H1 (cell line): Measurements from ENCODE around the gene PLEKHH2. TPM values are rescaled to one million over a fixed set of nuclear protein-coding genes. Genes with fewer than 3 reads are reported as not detected.

ENCODE experiments used
- CTCF ChIA-PET: fragments of 300-600 bp; sonication (Branson Sonifier 250); formaldehyde crosslinking; loops from one replicate; lab custom pipeline; 2021; ENCODE audit not compliant: partially characterized antibody; lab: Charles Lee
- POLR2A ChIA-PET: fragments of 300-600 bp; sonication (Branson Sonifier 250); formaldehyde crosslinking; loops from one replicate; lab custom pipeline; 2021; ENCODE audit warnings: inconsistent platforms; ENCODE audit not compliant: partially characterized antibody; lab: Charles Lee
- DNase-seq, 2 experiments: peaks; one replicate each; pipeline versions ENCODE4 v3.0.0 to v3.0.0-alpha.2; 2010 to 2022; ENCODE audit warnings: low spot score in 2 of 2, low read depth in 1 of 2, mixed read lengths in 1 of 2
- FAIRE-seq: peaks from 2 replicates; lab custom pipeline; 2011; peaks lifted over from hg19 to GRCh38; lab: Jason Lieb, UNC
- H2AFZ ChIP-seq: 2 replicates; pipeline ENCODE4 v1.8.1; 2012; ENCODE audit warnings: low read length, inconsistent platforms
- H2AK5ac ChIP-seq: 2 replicates; pipeline ENCODE4 v1.6.1; 2013; ENCODE audit warnings: low read depth, low read length
- H2BK120ac ChIP-seq: replicated peaks from 2 replicates; pipeline ENCODE3; 2013; ENCODE audit warnings: low read depth, low read length, inconsistent platforms
- H2BK12ac ChIP-seq: 2 replicates; pipeline ENCODE4 v1.6.1; 2013; ENCODE audit warnings: low read depth, low read length
- H2BK15ac ChIP-seq: 2 replicates; pipeline ENCODE4 v1.6.1; 2013; ENCODE audit warnings: low read length
- H2BK20ac ChIP-seq: 2 replicates; pipeline ENCODE4 v1.6.1; 2013; ENCODE audit warnings: low read length
- H2BK5ac ChIP-seq: 2 replicates; pipeline ENCODE4 v1.6.1; 2013; ENCODE audit warnings: low read depth, low read length
- H3K14ac ChIP-seq: 2 replicates; pipeline ENCODE4 v1.6.1; 2013; ENCODE audit warnings: inconsistent platforms; ENCODE audit not compliant: insufficient read length
- H3K18ac ChIP-seq: 2 replicates; pipeline ENCODE4 v1.6.1; 2013; ENCODE audit warnings: low read length; ENCODE audit errors: extremely low read depth
- H3K23ac ChIP-seq: 2 replicates; pipeline ENCODE4 v1.6.1; 2013; ENCODE audit warnings: inconsistent platforms; ENCODE audit not compliant: insufficient read length
- H3K23me2 ChIP-seq: 2 replicates; pipeline ENCODE4 v1.6.1; 2013; ENCODE audit warnings: low read depth, low read length
- H3K27ac ChIP-seq: 2 replicates; pipeline ENCODE4 v1.6.1; 2011; ENCODE audit warnings: low read depth, low read length, inconsistent platforms
- H3K27me3 ChIP-seq, 4 experiments: replicated peaks in 1 of 4; 1 replicate in 1 of 4; 2 replicates in 3 of 4; pipeline versions ENCODE4 v1.6.1 to v1.8.1; 2011 to 2013; ENCODE audit warnings: low read length in 3 of 4, mild to moderate bottlenecking in 3 of 4, inconsistent platforms in 2 of 4, mixed read lengths in 2 of 4, moderate library complexity in 1 of 4; ENCODE audit not compliant: control insufficient read depth in 3 of 4, insufficient read depth in 3 of 4; ENCODE audit errors: extremely low read depth in 1 of 4
- H3K36me3 ChIP-seq, 4 experiments: 2 replicates each; pipeline versions ENCODE4 v1.6.1 to v1.8.1; 2011 to 2013; ENCODE audit warnings: mild to moderate bottlenecking in 4 of 4, low read length in 3 of 4, moderate library complexity in 2 of 4, control low read depth in 1 of 4, inconsistent platforms in 1 of 4; ENCODE audit not compliant: insufficient read depth in 4 of 4, control insufficient read depth in 2 of 4
- H3K4ac ChIP-seq: replicated peaks from 2 replicates; pipeline ENCODE3; 2013; ENCODE audit warnings: low read length, low read depth, mixed read lengths, inconsistent platforms; ENCODE audit not compliant: insufficient read length
- H3K4me1 ChIP-seq, 4 experiments: replicated peaks in 1 of 4; 1 replicate in 1 of 4; 2 replicates in 3 of 4; pipeline versions ENCODE4 v1.6.1 to v1.8.1; 2011 to 2013; ENCODE audit warnings: low read length in 3 of 4, inconsistent platforms in 2 of 4, mixed read lengths in 1 of 4; ENCODE audit not compliant: insufficient read depth in 4 of 4, control insufficient read depth in 3 of 4
- H3K4me2 ChIP-seq, 2 experiments: 2 replicates each; pipeline versions ENCODE4 v1.6.1 to v1.8.1; 2011 to 2013; ENCODE audit warnings: low read depth in 2 of 2, low read length in 2 of 2, control low read depth in 1 of 2, inconsistent platforms in 1 of 2, mild to moderate bottlenecking in 1 of 2; ENCODE audit not compliant: insufficient read depth in 1 of 2
- H3K4me3 ChIP-seq, 4 experiments: fragments of 200-600, 300-600 bp in 1 of 4; sonication (generic), shearing (Covaris generic), sonication (Bioruptor Twin) in 1 of 4; 2 replicates each; pipeline versions ENCODE4 v1.5.1 to v1.8.1; 2011 to 2016; ENCODE audit warnings: low read length in 4 of 4, low read depth in 3 of 4, control low read depth in 2 of 4, inconsistent platforms in 2 of 4, mild to moderate bottlenecking in 2 of 4, mixed read lengths in 1 of 4, moderate library complexity in 1 of 4; ENCODE audit not compliant: insufficient read depth in 2 of 4; ENCODE audit errors: extremely low read depth in 1 of 4
- H3K56ac ChIP-seq: replicated peaks from 2 replicates; pipeline ENCODE3; 2013; ENCODE audit warnings: low read depth, mild to moderate bottlenecking, mixed read lengths, low read length, inconsistent platforms; ENCODE audit not compliant: insufficient read length
- H3K79me1 ChIP-seq: 2 replicates; pipeline ENCODE4 v1.6.1; 2013; ENCODE audit warnings: low read depth, low read length, control low read depth
- H3K79me2 ChIP-seq, 2 experiments: 2 replicates each; pipeline versions ENCODE4 v1.6.1 to v1.8.1; 2012 to 2013; ENCODE audit warnings: low read length in 2 of 2, mild to moderate bottlenecking in 2 of 2, inconsistent platforms in 1 of 2; ENCODE audit not compliant: insufficient read depth in 2 of 2, control insufficient read depth in 1 of 2
- H3K9ac ChIP-seq, 4 experiments: replicated peaks in 1 of 4; 1 replicate in 1 of 4; 2 replicates in 3 of 4; pipeline versions ENCODE4 v1.6.1 to v1.8.1; 2011 to 2013; ENCODE audit warnings: low read depth in 3 of 4, low read length in 3 of 4, control low read depth in 2 of 4, mild to moderate bottlenecking in 2 of 4, moderate library complexity in 2 of 4, inconsistent platforms in 1 of 4; ENCODE audit errors: extremely low read depth in 1 of 4
- H3K9me3 ChIP-seq, 2 experiments: 2 replicates each; pipeline versions ENCODE4 v1.6.1 to v1.8.1; 2012 to 2013; ENCODE audit warnings: mild to moderate bottlenecking in 2 of 2, moderate library complexity in 2 of 2, control low read depth in 1 of 2, inconsistent platforms in 1 of 2, low read depth in 1 of 2, low read length in 1 of 2, mixed read lengths in 1 of 2; ENCODE audit not compliant: insufficient read depth in 2 of 2
- H4K20me1 ChIP-seq, 2 experiments: replicated peaks in 1 of 2; 2 replicates each; pipeline versions ENCODE3 to v1.8.1; 2011 to 2013; ENCODE audit warnings: inconsistent platforms in 2 of 2, low read length in 2 of 2, mild to moderate bottlenecking in 1 of 2; ENCODE audit not compliant: insufficient read depth in 2 of 2, control insufficient read depth in 1 of 2
- H4K5ac ChIP-seq: 2 replicates; pipeline ENCODE4 v1.6.1; 2013; ENCODE audit warnings: low read length, low read depth, mixed read lengths, inconsistent platforms; ENCODE audit not compliant: insufficient read length
- H4K8ac ChIP-seq: 2 replicates; pipeline ENCODE4 v1.8.0; 2013; ENCODE audit warnings: mild to moderate bottlenecking, moderate library complexity, low read length, inconsistent platforms; ENCODE audit not compliant: insufficient read depth; ENCODE audit errors: extremely low read depth
- H4K91ac ChIP-seq: replicated peaks from 2 replicates; pipeline ENCODE3; 2013; ENCODE audit warnings: low read length, mixed read lengths, inconsistent platforms; ENCODE audit not compliant: insufficient read length
- BCL11A ChIP-seq, 2 experiments: IDR thresholded peaks; one replicate each; pipeline ENCODE4 v1.6.1; 2011; ENCODE audit warnings: low read depth in 2 of 2, low read length in 2 of 2, mild to moderate bottlenecking in 2 of 2
- CREB1 ChIP-seq: IDR thresholded peaks from 2 replicates; pipeline ENCODE4 v1.6.1; 2012; ENCODE audit warnings: inconsistent platforms
- CTCF ChIP-seq, 3 experiments: IDR thresholded peaks; 1 replicate in 2 of 3; 2 replicates in 1 of 3; pipeline versions ENCODE4 v1.5.1 to v1.6.1; 2011; ENCODE audit warnings: low read length in 3 of 3, mild to moderate bottlenecking in 3 of 3, inconsistent platforms in 2 of 3, low read depth in 1 of 3, moderate library complexity in 1 of 3; ENCODE audit not compliant: insufficient read depth in 1 of 3; ENCODE audit errors: control extremely low read depth in 1 of 3
- EP300 ChIP-seq, 2 experiments: IDR thresholded peaks; 1 replicate in 1 of 2; 2 replicates in 1 of 2; pipeline ENCODE4 v1.6.1; 2011 to 2012; ENCODE audit warnings: low read depth in 2 of 2, low read length in 2 of 2, mild to moderate bottlenecking in 2 of 2, borderline replicate concordance in 1 of 2, inconsistent platforms in 1 of 2, moderate library complexity in 1 of 2
- EZH2 ChIP-seq: fragments of 200-600 bp; sonication (generic); IDR thresholded peaks from 2 replicates; pipeline ENCODE4 v1.7.1; 2012; ENCODE audit warnings: low read depth, mild to moderate bottlenecking, moderate library complexity, low read length, inconsistent platforms; ENCODE audit not compliant: severe bottlenecking
- GTF2F1 ChIP-seq: IDR thresholded peaks from 2 replicates; pipeline ENCODE4 v1.6.1; 2012; ENCODE audit warnings: low read depth, low read length, improper control_type of control experiment, borderline replicate concordance
- HDAC2 ChIP-seq, 2 experiments: fragments of 300-600 bp in 1 of 2; sonication (generic) in 1 of 2; IDR thresholded peaks; 2 replicates each; pipeline ENCODE4 v1.6.1; 2011 to 2012; ENCODE audit warnings: low read depth in 2 of 2, low read length in 2 of 2, mild to moderate bottlenecking in 2 of 2, moderate library complexity in 2 of 2, borderline replicate concordance in 1 of 2, inconsistent platforms in 1 of 2
- POLR2AphosphoS5 ChIP-seq: IDR thresholded peaks from 2 replicates; pipeline ENCODE4 v1.6.1; 2011; ENCODE audit warnings: low read depth, low read length
- RBBP5 ChIP-seq: IDR thresholded peaks from 2 replicates; pipeline ENCODE4 v1.7.1; 2012; ENCODE audit warnings: low read depth, mild to moderate bottlenecking, inconsistent platforms, low read length, moderate library complexity, borderline replicate concordance
- WGBS, 2 experiments: shearing (Covaris generic) in 1 of 2; methylation state at CpG; one replicate each; pipeline versions ENCODE4 v1.1.6 to v1.1.7; 2013 to 2015; ENCODE audit warnings: low lambda C conversion rate in 2 of 2, mixed read lengths in 2 of 2, inconsistent platforms in 1 of 2, low coverage in 1 of 2, missing lambda C conversion rate in 1 of 2; ENCODE audit not compliant: insufficient replicate concordance in 2 of 2, insufficient coverage in 1 of 2, insufficient read length in 1 of 2; ENCODE audit errors: extremely low coverage in 1 of 2, missing lambda C conversion rate in 1 of 2; 5-methylcytosine and 5-hydroxymethylcytosine counted together
- polyA plus RNA-seq, 7 experiments: library from polyadenylated mRNA; depleted of rRNA in 3 of 7; stranded (reverse) in 5 of 7; unstranded in 2 of 7; fragments of >200 nt in 5 of 7; fragments of 200-250 nt in 2 of 7; gene quantifications; 1 replicate in 5 of 7; 2 replicates in 1 of 7; 4 replicates in 1 of 7; pipeline versions ENCODE4 v1.2.1 to v1.2.3, GENCODE V29; 2011 to 2013; ENCODE audit warnings: missing spikeins in 2 of 7, mixed read lengths in 2 of 7
- total RNA-seq: library from RNA; stranded (reverse); fragmentation: NEBNext Ultra II Directional; extraction: Animal tissue kit (Norgen Biotek cat#: 25700); gene quantifications from 2 replicates; pipeline ENCODE4 v1.2.1, GENCODE V29; 2021

Gene PLEKHH2
- total and polyA plus RNA-seq, 2 of the 8 experiments (the other 6 are each of a cell fraction or from before 2014, with no cell fraction given): 2.2 to 5.0 TPM

GRCh38 chr2:43593254-43593653 lies 43.8 kb upstream of the PLEKHH2 start:
- CTCF ChIA-PET: interaction anchor here (3.0 kb wide), 1 partner anchor 16 kb away, joined by 16 read pairs; no protein-coding TSS in a partner anchor
- no peak overlapping the region for H2AFZ ChIP-seq

More at GRCh38 chr2:43593254-43593653, 43.8 kb upstream of the PLEKHH2 start:
- FAIRE-seq (no peak), DNase-seq (no peak)
- TF ChIP-seq CTCF (IDR thresholded peaks at IDR 0.05; ENCODE audit: control extremely low read depth in 1 of 3, insufficient read depth in 1 of 3, low read depth in 1 of 3, low read length in 3 of 3): no peak
- TF ChIP-seq EZH2: no peak
- no peak for TF ChIP-seq RBBP5
- no peak for TF ChIP-seq EP300 (IDR thresholded peaks at IDR 0.05; ENCODE audit: borderline replicate concordance in 1 of 2, low read depth in 2 of 2, low read length in 2 of 2)
- no peak for TF ChIP-seq BCL11A (IDR thresholded peaks at IDR 0.05; ENCODE audit: low read depth in 2 of 2, low read length in 2 of 2)
- no peak for TF ChIP-seq GTF2F1
- TF ChIP-seq POLR2AphosphoS5: no peak
- TF ChIP-seq CREB1: no peak
- no peak for TF ChIP-seq HDAC2 (IDR thresholded peaks at IDR 0.05; ENCODE audit: borderline replicate concordance in 1 of 2, low read depth in 2 of 2, low read length in 2 of 2)
- H3K9me3 ChIP-seq: no peaks in the 10 kb centered on the region
- H4K8ac ChIP-seq: no peak overlapping the region
- H3K4me2 ChIP-seq: no peak overlapping the region
- no peak overlapping the region for H3K9ac ChIP-seq
- no peaks in the 10 kb centered on the region for H4K20me1 ChIP-seq
- H3K36me3 ChIP-seq: peaks cover 2 to 18% (median 5%) of the 10 kb centered on the region in 4 experiments; a peak in 6 of 8 replicates
- H3K79me2 ChIP-seq: peaks cover 0 to 13% of the 10 kb centered on the region in 2 experiments; a peak in 2 of 4 replicates
- H2BK120ac ChIP-seq: no peak overlapping the region
- peaks cover 0 to 6% (median 0%) of the 10 kb centered on the region in 4 experiments; a peak in 2 of 7 replicates for H3K4me1 ChIP-seq
- H3K27me3 ChIP-seq: no peaks in the 10 kb centered on the region
- H3K27ac ChIP-seq: no peak overlapping the region
- H2BK20ac ChIP-seq: no peak overlapping the region
- H3K14ac ChIP-seq: no peak overlapping the region
- no peak overlapping the region for H2AK5ac ChIP-seq
- no peaks in the 10 kb centered on the region for H3K79me1 ChIP-seq
- no peak overlapping the region for H3K4ac ChIP-seq
- no peak overlapping the region for H3K23ac ChIP-seq
- H3K4me3 ChIP-seq: no peak overlapping the region
- H3K23me2 ChIP-seq: peaks cover 6% of the 10 kb centered on the region
- no peak overlapping the region for H3K18ac ChIP-seq
- no peak overlapping the region for H2BK12ac ChIP-seq
- H4K91ac ChIP-seq: no peak overlapping the region
- no peak overlapping the region for H4K5ac ChIP-seq
- POLR2A ChIA-PET: no interaction called here
- 87% methylated on average over 3 of the region's 3 CpGs; no CpG with 5 or more reads in 1 of the 2 experiments for WGBS, 2 experiments
- no peak overlapping the region for H2BK5ac ChIP-seq
- H3K56ac ChIP-seq: no peak overlapping the region
- no peak overlapping the region for H2BK15ac ChIP-seq
